GM19239 (cell line): ENCODE measurements around the gene PML.
"Not testable (repeated sequence)": the region's sequence is repeated elsewhere in the genome, so short reads cannot be mapped to it uniquely, and the experiment has no call there.

ENCODE experiments used
- DNase-seq: peaks from one replicate; pipeline ENCODE4 v3.0.0; 2011; ENCODE audit warnings: low spot score; ENCODE audit not compliant: insufficient read length
- FAIRE-seq: peaks from 2 replicates; lab custom pipeline; 2011; peaks lifted over from hg19 to GRCh38; lab: Jason Lieb, UNC

PML gene

DNA sequence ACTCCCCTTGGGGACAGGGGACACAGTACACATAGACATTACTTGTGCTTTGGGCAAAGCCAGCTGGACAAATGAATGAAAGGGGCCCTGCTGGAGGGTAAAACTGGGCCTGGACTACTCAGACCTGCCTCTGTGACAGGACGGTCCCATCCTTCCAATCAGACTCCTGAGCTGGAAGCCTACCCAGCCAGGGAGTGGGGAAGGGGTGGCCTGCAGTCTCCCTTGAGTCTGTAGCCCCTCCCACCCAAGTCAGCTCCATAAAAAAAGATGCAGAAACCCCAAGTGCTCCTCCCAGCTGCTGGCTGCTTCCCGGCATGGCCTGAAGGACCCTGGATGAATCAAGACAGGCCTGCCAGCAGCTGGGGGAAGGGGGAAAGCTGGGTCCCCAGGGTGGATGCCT is 100.1 kb downstream of the PML start:
- FAIRE-seq, DNase-seq: not testable (repeated sequence)

DNA sequence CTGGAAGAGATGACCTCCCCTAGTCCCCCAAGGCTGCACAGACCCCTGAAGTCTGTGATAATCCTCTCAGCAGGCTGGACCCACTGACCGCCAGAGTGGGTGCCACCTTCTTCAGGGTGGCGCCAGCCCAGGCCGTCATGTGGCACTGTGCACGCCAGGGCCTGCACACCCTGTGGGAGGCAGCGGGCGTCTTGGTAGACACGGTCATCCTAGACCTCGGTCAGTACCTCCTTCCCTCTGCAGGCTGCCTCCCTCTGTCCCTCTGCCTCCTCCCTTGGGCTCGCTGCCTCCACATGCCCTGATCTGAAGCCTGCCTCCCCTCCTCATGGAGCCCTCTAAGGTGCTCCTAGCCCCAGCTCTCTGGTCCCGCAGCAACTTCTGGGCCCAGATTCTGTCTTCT is 101.1 kb downstream of the PML start:
- not testable (repeated sequence) for FAIRE-seq

DNA sequence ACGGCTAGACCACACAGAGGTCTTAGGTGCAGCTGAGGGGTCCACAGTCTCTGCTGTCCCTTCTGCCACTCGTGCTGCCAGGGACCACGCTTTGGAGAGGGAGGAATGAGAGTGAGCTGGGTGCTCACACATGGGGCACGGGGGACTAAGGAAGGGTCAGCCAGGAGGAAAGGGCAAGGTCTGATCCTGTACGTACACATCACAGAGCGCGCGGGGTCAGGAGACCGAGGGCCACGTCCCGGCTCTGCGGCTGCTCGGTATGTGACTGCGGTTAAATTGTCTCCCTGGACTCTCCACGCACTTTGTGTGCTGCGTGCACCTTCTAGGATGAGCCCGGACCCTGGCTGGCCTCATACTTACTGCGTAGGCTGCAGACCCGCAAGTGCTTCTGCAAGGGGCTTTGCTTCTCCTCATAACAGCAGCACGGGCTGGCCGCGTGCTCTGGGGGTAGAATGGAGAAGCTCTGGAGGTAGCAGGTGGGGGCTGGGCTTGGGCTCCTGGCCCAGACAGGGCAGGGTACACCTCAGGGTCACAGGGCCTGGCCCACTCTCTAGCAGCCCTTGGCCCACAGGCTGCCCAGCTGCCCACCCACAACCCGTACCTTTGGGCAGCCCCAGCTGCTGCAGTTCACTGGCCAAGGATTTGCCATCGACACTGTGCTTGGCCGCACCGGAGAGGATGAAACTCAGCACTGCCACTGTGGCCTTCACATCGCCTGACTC is 102.4 kb downstream of the PML start:
- FAIRE-seq, result not testable (repeated sequence)

More for the DNA sequence above, 101.1 kb downstream of the PML start:
- DNase-seq, result not testable (repeated sequence)

More for the DNA sequence above, 102.4 kb downstream of the PML start:
- not testable (repeated sequence) for DNase-seq
